Stimulated activated CD4-positive, alpha-beta T cell treated with anti-CD3 and anti-CD28 coated beads, Interleukin-2, amount 100 ng/mL, for 48 hours (primary cell): ENCODE measurements around the gene SCYL3.
"Not testable (repeated sequence)": the region's sequence is repeated elsewhere in the genome, so short reads cannot be mapped to it uniquely, and the experiment has no call there.

ENCODE experiments used
- DNase-seq, 2 donors: peaks; one replicate each; pipeline ENCODE4 v3.0.0-alpha.2; 2020

SCYL3 gene, protein sequence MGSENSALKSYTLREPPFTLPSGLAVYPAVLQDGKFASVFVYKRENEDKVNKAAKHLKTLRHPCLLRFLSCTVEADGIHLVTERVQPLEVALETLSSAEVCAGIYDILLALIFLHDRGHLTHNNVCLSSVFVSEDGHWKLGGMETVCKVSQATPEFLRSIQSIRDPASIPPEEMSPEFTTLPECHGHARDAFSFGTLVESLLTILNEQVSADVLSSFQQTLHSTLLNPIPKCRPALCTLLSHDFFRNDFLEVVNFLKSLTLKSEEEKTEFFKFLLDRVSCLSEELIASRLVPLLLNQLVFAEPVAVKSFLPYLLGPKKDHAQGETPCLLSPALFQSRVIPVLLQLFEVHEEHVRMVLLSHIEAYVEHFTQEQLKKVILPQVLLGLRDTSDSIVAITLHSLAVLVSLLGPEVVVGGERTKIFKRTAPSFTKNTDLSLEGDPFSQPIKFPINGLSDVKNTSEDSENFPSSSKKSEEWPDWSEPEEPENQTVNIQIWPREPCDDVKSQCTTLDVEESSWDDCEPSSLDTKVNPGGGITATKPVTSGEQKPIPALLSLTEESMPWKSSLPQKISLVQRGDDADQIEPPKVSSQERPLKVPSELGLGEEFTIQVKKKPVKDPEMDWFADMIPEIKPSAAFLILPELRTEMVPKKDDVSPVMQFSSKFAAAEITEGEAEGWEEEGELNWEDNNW

DNA sequence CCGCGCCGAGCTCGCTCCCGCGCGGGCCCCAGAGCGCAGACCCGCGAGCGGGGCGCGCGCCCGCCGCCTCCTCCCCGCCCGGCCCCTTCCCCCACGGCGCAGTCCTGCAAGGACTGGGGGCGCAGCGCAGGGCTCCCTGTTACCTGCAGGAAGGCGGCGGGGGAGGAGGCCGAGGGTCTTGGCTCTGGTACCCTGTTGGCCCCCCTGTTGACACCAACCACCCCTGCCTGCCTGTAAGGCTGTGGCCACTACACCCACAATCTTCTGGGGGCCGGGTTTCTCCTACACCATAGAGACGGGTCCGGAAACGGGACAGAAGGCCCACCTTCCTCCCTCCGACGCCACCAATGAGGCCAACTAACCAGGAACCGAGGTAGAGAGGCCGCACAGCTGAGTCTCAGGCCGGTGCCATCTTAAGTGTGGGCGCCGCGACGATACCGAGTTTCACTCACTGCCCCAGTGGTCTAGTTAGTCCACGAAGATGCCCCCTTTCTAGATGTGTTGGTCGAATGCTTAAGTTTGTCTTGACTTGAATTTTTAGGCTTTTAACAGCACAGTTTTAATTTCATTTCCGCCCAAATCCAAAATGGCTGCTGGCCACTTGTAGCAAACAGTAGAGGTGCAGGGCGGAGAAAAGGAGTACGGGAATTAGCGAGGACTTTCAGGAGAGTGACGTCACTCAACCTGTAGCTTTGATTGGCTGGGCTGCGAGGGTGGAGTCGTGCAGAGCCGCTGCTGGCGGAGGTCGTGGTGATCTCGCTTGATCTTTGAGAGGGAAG, at the start of gene SCYL3:
SCYL3 (minus strand) TSS at position 252 of the 779 bp plus-strand sequence. CDS start 5,056 bp downstream, outside the sequence.
- DNase-seq: peak; percentile 75 to 78

GRCh38 chr1:169941982-169942830, 48.5 kb upstream of the SCYL3 start:
- no peak for DNase-seq

- DNase-seq: no peak
Observed at GRCh38 chr1:169933984-169934725, 40.5 kb upstream of the SCYL3 start.

DNA sequence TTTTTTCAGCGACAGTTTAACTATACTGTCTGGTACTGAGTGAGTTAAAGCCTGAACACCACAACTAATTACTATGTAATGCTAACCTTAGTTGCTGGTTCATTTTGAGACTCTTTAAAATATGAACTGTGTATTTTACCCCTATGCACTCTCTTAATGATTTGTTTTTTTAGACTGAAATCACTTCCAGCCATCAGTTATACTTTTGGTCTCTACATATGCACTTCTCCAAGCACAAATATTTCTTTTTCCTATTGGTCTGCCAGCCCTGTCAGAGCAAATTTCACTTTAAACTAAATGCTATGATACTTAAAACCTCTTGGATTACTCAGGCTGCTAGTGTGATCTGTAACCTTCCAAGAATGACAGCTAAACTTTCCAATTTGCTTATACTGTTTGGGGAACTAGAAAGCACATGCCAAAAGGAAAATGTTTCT, 38.1 kb upstream of the SCYL3 start:
- DNase-seq: no peak

DNA sequence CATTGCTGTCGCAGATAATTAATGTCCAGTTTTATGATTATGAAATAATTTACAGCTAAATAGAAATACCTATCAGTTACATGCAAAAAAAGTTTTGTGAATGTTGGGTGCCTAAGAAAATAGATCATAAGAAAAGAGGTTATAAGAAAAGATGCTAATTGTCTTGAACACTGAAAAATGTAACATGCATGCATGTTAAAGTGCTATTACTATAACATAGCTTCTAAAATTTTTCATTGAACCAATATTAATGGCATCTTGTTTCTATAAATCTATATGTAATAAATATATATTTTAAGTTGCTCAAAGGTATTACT, 35.5 kb upstream of the SCYL3 start:
- no peak for DNase-seq

GRCh38 chr1:169928438-169929209, 34.9 kb upstream of the SCYL3 start:
- DNase-seq: no peak

DNA sequence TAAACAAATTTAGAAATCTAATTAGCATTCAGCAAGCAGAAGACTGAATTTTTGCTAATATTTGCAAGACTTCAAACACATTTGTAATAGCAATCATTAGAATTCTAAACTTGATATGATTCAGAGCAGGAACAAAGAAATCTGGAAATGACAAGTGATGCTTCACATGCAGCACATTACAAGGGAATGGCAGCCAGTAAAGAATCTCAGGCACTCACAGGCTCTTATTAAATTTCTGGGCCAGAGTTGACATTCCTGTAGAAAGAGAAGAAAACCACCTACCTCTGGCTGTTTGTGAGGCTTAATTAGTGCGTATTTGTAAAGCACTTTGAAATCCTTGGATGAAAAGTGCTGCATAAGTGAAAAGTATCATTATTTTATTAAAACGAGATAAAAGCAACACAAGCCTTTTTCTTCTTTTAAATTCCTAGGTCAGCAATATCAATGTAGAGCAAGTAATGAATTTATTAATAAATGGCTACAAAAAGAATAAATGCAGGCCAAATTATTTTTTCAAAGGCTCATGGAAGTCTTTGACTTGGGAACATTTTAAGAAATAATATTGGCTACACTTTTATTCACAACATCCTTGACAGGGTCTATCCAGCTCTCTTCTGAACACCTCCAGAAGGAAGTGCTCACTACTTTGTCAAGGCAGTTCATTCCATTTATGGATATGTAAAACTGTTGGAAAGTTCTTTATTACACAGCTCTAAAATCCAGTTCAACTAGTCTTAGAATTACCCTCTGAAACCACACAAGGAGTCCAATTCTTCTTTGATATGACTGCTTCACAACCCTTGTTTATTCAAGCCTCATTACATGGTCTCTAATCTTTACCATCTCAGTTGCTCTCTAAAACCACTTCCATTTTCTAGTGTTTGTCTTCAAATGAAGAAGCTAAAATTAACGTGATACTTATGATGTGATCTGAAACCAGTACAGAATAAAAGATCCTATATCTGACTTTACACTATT, 32.1 kb upstream of the SCYL3 start:
- DNase-seq: no peak

DNA sequence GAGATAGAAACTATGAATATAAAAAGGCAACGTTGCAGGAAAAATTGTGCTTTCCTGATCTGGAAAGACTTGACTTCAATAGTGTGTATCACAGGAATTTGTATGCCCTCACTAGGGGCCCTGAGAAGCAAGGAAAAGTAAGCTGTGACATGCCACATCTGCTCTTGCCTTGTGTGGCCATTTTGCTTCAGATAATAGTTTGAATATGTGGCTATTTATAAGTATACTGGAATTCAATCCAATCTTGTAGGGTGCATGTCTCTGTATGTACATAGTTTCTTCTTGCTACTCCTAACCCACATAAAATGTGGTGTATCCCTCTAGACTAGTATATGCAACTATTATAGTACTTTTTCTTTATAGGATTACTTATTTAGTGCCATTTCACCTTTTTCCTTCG, 31.1 kb upstream of the SCYL3 start:
- DNase-seq: no peak

GRCh38 chr1:169924063-169924462, 30.4 kb upstream of the SCYL3 start:
- DNase-seq: no peak

DNA sequence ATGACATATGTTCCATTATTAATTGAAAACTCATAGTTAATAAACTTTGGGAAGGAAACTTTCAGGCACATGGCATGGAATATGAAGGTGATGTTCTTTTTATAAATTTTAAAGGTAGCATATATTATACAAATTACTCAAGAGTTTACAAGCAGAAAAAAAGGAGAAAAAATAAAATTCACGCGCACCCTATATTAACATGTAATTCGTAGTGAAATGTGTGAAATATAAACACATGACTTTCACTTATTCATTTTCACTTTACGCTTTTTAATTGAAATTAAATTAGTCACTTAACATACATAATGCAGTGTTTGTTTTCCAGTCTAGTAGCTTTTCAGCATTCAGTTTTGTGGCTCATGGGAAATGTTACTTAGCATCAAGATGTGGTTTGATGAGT, 27.4 kb upstream of the SCYL3 start:
- DNase-seq: no peak

DNA sequence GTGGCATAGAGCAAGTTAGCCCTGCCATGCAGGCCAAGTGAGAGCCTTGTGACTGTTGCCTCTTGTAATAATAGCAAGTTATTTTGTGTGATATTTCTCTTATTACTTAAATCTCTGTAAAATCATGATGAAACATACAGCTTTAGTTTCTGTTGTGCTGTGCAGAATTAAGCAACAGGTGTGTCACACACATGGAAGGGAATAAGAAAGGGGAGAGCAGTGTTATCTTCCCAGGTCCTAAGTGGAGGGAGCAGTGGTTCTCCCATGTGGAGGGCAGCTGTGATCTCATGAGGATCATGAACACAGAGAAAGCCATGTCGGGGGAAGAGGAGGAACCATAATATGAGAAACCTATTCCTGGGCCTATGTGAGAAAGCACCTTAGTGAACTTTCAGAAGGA, 25.2 kb upstream of the SCYL3 start:
- DNase-seq: no peak

DNA sequence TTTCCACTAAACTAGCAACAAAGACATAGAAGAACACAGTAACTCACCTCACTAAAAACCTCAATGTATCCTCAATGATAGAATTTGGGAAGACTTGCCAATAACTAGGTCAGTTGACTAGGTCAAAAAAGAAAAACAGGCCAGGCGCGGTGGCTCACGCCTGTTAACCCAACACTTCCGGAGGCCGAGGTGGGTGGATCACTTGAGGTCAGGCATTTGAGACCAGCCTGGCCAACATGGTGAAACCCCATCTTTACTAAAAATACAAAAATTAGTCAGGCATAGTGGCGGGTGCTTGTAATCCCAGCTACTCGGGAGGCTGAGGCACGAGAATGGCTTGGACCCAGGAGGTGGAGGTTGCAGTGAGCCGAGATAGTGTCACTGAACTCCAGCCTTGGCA, 24.5 kb upstream of the SCYL3 start:
- not testable (repeated sequence) for DNase-seq

GRCh38 chr1:169915150-169915549, 21.5 kb upstream of the SCYL3 start:
- DNase-seq: no peak

DNA sequence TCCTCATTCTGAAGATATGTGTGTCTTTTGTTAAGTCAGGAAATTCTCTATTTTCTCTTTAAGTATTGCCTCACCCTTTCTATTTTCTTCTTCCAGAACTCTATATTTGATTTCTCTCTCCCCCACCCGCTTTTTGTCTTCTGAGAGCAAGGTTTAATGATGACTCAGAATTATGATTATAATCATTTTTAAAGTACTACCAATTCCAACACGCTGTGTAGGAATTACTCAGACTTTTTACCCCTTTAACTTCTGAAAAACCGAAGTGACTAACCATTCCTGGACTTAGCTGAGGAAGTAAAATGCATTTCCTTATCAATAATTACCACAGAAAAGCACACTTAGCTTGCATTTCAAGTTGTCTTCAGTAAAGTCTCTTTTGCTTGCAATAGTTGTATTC, 20.8 kb upstream of the SCYL3 start:
- no peak for DNase-seq

DNA sequence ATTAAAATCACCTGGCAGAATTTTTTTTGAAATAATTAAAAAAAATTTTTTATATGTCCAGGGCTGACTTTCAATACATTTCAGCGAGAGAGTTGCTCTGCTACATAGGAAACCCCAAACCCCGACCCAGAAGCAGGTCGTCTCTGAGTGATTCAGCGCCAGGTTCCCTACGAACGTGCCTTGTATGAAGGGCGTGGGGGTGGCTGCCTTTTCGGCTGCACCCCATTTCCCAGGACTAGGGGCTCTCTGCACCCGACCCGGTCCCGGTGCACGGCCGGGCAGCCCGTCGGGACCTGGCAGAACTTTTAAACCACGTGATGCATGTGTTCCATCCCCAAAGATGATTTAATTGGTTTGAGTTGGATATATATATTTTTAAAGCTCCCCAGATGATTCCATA, 15.8 kb upstream of the SCYL3 start:
- no peak for DNase-seq

GRCh38 chr1:169906938-169907337, 13.2 kb upstream of the SCYL3 start:
- DNase-seq: no peak

DNA sequence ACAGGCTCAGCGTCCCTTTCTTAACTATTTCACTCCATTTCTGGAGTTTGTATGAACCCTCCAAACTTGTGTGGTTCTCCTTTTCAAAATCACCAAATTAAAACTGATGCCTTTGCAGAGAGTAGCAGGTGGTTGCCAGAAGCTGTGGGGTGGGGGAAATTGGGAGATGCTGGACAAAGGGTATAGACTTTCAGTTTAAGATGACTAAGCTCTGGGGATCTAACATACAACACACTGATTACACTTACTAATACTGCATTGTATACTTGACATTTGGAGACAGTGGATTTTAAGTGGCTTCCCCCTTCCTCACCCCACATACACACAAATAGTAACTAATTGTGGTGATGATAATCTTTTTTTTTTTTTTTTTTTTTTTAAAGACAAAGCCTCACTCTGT, 11.1 kb upstream of the SCYL3 start:
- DNase-seq: no peak

DNA sequence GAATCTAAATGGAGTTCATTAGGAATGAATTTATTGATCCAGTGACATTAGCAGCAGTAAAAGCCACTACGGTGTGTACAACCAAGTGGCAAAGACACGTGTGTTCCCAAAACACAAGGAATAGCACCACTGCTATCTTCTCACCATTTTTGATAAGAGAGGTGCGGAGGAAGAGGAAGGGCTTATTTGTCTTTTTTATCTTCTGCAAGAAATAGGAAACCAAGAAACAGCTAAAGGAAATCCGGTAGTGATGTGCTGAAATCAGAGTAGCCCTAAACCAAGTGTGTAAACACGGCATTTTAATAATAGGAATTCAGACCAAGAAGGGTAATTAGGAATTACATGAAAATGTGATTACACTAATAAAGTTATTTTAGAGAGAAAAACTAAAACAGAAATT, 9.1 kb upstream of the SCYL3 start:
- DNase-seq: no peak

- no peak for DNase-seq
Observed at GRCh38 chr1:169901115-169901514, 7.4 kb upstream of the SCYL3 start.

DNA sequence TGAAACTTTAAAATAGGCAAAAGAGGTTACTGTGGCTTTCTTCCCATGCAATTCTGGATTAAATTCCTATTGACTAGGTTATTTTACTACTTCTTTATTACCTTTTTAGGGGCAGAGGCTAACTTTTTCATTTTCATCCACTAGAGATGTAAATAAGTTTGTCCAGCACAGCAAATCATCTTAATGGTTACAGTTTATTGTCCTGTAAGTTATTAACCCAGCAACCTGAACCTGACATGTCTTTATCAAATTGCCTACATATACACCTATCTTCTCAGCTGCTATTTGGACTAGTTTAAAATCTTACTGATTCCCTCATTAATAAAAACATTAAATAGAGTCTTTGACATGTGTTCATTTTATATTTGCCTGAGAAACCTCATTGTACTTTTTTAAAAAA, 6.9 kb upstream of the SCYL3 start:
- no peak for DNase-seq
